H9 (cell line): Measurements from ENCODE around the gene ARHGAP15. TPM values are rescaled to one million over a fixed set of nuclear protein-coding genes. Genes with fewer than 3 reads are reported as not detected.

Experiments used
- DNase-seq: peaks from one replicate; pipeline ENCODE4 v3.0.0-alpha.2; 2017
- H2AFZ ChIP-seq: one replicate; pipeline ENCODE4 v1.6.1; 2013; ENCODE audit warnings: mild to moderate bottlenecking, low read length, control low read depth, moderate library complexity
- H2AK5ac ChIP-seq: 2 replicates; pipeline ENCODE4 v1.6.1; 2013; ENCODE audit warnings: low read length, control low read depth, mixed read lengths; ENCODE audit not compliant: insufficient read length
- H2BK120ac ChIP-seq: one replicate; pipeline ENCODE4 v1.6.1; 2013; ENCODE audit warnings: low read depth, mild to moderate bottlenecking, low read length, control low read depth, inconsistent platforms; ENCODE audit not compliant: poor library complexity, severe bottlenecking
- H2BK12ac ChIP-seq: 2 replicates; pipeline ENCODE4 v1.6.1; 2013; ENCODE audit warnings: low read length, control low read depth, mixed read lengths, low read depth; ENCODE audit not compliant: insufficient read length
- H2BK15ac ChIP-seq: 2 replicates; pipeline ENCODE4 v1.6.1; 2013; ENCODE audit warnings: low read depth, low read length, control low read depth
- H2BK20ac ChIP-seq: one replicate; pipeline ENCODE4 v1.6.1; 2013; ENCODE audit warnings: low read depth, mild to moderate bottlenecking, low read length, control low read depth, inconsistent platforms; ENCODE audit not compliant: poor library complexity, severe bottlenecking
- H2BK5ac ChIP-seq: 2 replicates; pipeline ENCODE4 v1.6.1; 2013; ENCODE audit warnings: low read length, control low read depth, mixed read lengths; ENCODE audit not compliant: insufficient read length
- H3K14ac ChIP-seq: 2 replicates; pipeline ENCODE4 v1.6.1; 2013; ENCODE audit warnings: low read length, control low read depth; ENCODE audit not compliant: insufficient read depth
- H3K18ac ChIP-seq: 2 replicates; pipeline ENCODE4 v1.6.1; 2013; ENCODE audit warnings: low read depth, mild to moderate bottlenecking, mixed read lengths, low read length, control low read depth; ENCODE audit not compliant: insufficient read length
- H3K23ac ChIP-seq: 2 replicates; pipeline ENCODE4 v1.6.1; 2013; ENCODE audit warnings: low read length, control low read depth, mixed read lengths, low read depth; ENCODE audit not compliant: insufficient read length
- H3K23me2 ChIP-seq: 2 replicates; pipeline ENCODE4 v1.6.1; 2013; ENCODE audit warnings: low read depth, mild to moderate bottlenecking, mixed read lengths, low read length, control low read depth; ENCODE audit not compliant: insufficient read length, poor library complexity, severe bottlenecking
- H3K27ac ChIP-seq: 2 replicates; pipeline ENCODE4 v1.5.1; 2013; ENCODE audit warnings: low read length, control low read depth, mixed read lengths, low read depth; ENCODE audit not compliant: insufficient read length
- H3K27me3 ChIP-seq: 2 replicates; pipeline ENCODE4 v1.6.1; 2013; ENCODE audit warnings: low read length, control low read depth, inconsistent platforms; ENCODE audit not compliant: insufficient read depth
- H3K4ac ChIP-seq: 2 replicates; pipeline ENCODE4 v1.6.1; 2013; ENCODE audit warnings: low read depth, mild to moderate bottlenecking, control low read depth, inconsistent platforms, low read length, moderate library complexity
- H3K4me1 ChIP-seq: 2 replicates; pipeline ENCODE4 v1.6.1; 2013; ENCODE audit warnings: low read length, control low read depth, inconsistent platforms; ENCODE audit not compliant: insufficient read depth
- H3K4me2 ChIP-seq: 2 replicates; pipeline ENCODE4 v1.6.1; 2013; ENCODE audit warnings: low read length, control low read depth, mixed read lengths; ENCODE audit not compliant: insufficient read length, insufficient read depth
- H3K56ac ChIP-seq: 2 replicates; pipeline ENCODE4 v1.6.1; 2013; ENCODE audit warnings: low read depth, mild to moderate bottlenecking, mixed read lengths, low read length, control low read depth; ENCODE audit not compliant: insufficient read length
- H3K79me1 ChIP-seq: 2 replicates; pipeline ENCODE4 v1.6.1; 2013; ENCODE audit warnings: low read depth, mild to moderate bottlenecking, moderate library complexity, low read length, control low read depth, inconsistent platforms; ENCODE audit not compliant: insufficient read depth, poor library complexity, severe bottlenecking
- H3K79me2 ChIP-seq: 2 replicates; pipeline ENCODE4 v1.6.1; 2013; ENCODE audit warnings: low read length, control low read depth, inconsistent platforms; ENCODE audit not compliant: insufficient read depth
- H3K9ac ChIP-seq: 2 replicates; pipeline ENCODE4 v1.6.1; 2013; ENCODE audit warnings: low read length, control low read depth, mixed read lengths; ENCODE audit not compliant: insufficient read length; ENCODE audit errors: extremely low read depth
- H3K9me3 ChIP-seq: one replicate; pipeline ENCODE4 v1.6.1; 2013; ENCODE audit warnings: low read depth, low read length, inconsistent platforms; ENCODE audit not compliant: control insufficient read depth
- H3T11ph ChIP-seq: one replicate; pipeline ENCODE4 v1.6.1; 2013; ENCODE audit warnings: mild to moderate bottlenecking, low read length, control low read depth, inconsistent platforms
- H4K20me1 ChIP-seq: one replicate; pipeline ENCODE4 v1.6.1; 2013; ENCODE audit not compliant: control insufficient read depth, insufficient read length, insufficient read depth
- H4K5ac ChIP-seq: 2 replicates; pipeline ENCODE4 v1.6.1; 2013; ENCODE audit warnings: low read depth, mild to moderate bottlenecking, mixed read lengths, low read length, control low read depth; ENCODE audit not compliant: insufficient read length
- H4K8ac ChIP-seq: replicated peaks from 2 replicates; pipeline ENCODE4 v1.6.1; 2013; ENCODE audit warnings: low read length, control low read depth, mixed read lengths, low read depth; ENCODE audit not compliant: insufficient read length
- H4K91ac ChIP-seq: 2 replicates; pipeline ENCODE4 v1.6.1; 2013; ENCODE audit warnings: low read depth, mild to moderate bottlenecking, moderate library complexity, mixed read lengths, low read length, control low read depth; ENCODE audit not compliant: insufficient read length
- H3K27ac Mint-ChIP-seq, 3 experiments: 2 replicates in 2 of 3; 3 replicates in 1 of 3; pipeline ENCODE4 v1.8.0; 2020 to 2021; ENCODE audit warnings: mixed read lengths in 3 of 3, mild to moderate bottlenecking in 1 of 3, moderate library complexity in 1 of 3
- H3K27me3 Mint-ChIP-seq: 2 replicates; pipeline ENCODE4 v1.8.0; 2021; ENCODE audit warnings: low read depth, mild to moderate bottlenecking, moderate library complexity, mixed read lengths
- H3K36me3 Mint-ChIP-seq, 3 experiments: 2 replicates in 2 of 3; 3 replicates in 1 of 3; pipeline ENCODE4 v1.8.0; 2020 to 2021; ENCODE audit warnings: low read depth in 3 of 3, mixed read lengths in 3 of 3; ENCODE audit not compliant: insufficient read depth in 1 of 3
- H3K4me1 Mint-ChIP-seq, 2 experiments: 2 replicates each; pipeline ENCODE4 v1.8.0; 2020; ENCODE audit warnings: mixed read lengths in 2 of 2
- H3K4me3 Mint-ChIP-seq, 2 experiments: 2 replicates in 1 of 2; 3 replicates in 1 of 2; pipeline ENCODE4 v1.8.0; 2020 to 2021; ENCODE audit warnings: mild to moderate bottlenecking in 2 of 2, mixed read lengths in 2 of 2, moderate library complexity in 1 of 2
- H3K9me3 Mint-ChIP-seq, 2 experiments: 2 replicates in 1 of 2; 3 replicates in 1 of 2; pipeline ENCODE4 v1.8.0; 2020; ENCODE audit warnings: mild to moderate bottlenecking in 2 of 2, mixed read lengths in 2 of 2, moderate library complexity in 1 of 2
- WGBS: extraction: QIAGEN DNeasy Blood & Tissue Kit; methylation state at CpG from one replicate; pipeline ENCODE4 v1.1.7; 2013; ENCODE audit warnings: missing lambda C conversion rate, low lambda C conversion rate, mixed read lengths; ENCODE audit not compliant: insufficient read length; ENCODE audit errors: extremely low coverage; 5-methylcytosine and 5-hydroxymethylcytosine counted together
- total RNA-seq: library from RNA; stranded (reverse); gene quantifications from 2 replicates; pipeline ENCODE4 v1.2.1, GENCODE V29; 2021
- TF ChIP-seq, protein P1 (sequence below): fragments of 200-600 bp; sonication (generic); conservative IDR thresholded peaks from 3 replicates; pipeline ENCODE4 v1.8.0; 2021; ENCODE audit warnings: antibody characterized with exemption, mild to moderate bottlenecking

ARHGAP15 gene
- total RNA-seq, 1 experiment from 2014 or later = not detected

DNA sequence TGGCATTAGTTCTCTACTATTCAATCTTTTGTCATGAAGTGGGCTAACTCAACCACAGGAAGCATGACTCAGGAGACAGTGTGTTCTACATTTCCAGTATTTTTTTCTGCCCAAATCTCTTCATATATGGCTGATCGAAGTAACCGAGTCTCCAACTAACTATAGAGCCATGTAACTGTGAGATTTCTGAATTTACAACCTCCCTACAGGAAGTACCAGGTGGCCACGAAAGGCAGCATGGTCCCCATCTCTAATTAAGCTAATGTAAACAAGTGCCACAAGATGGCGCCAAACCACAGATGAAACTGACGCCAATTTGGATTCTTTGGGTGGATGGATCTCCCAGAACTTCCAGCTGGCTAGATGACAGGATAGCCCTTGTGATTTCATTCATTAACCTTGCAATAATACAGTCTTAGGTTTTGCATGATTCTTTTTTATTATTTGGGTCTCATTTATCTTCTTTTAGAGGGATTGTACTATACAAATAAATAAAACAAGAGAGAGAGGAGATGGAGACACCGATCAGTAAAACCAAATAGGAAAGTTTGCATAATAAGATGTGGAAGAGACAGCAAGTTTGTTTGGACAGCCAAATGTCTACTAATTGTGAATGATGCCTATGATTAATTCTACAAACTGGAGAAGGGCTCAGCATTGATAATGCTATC, 18.3 kb upstream of the ARHGAP15 start:
- Histone ChIP-seq H3K4me1 (no peaks in the 10 kb centered on the region), H3K27ac (no peak overlapping the region), H4K5ac (no peak overlapping the region), H2BK15ac (no peak overlapping the region), H3K9ac (no peak overlapping the region), H3K14ac (no peak overlapping the region), H2BK12ac (no peak overlapping the region), H4K91ac (no peak overlapping the region), H2AK5ac (no peak overlapping the region), H3K79me1 (no peaks in the 10 kb centered on the region), H4K8ac (no peak overlapping the region), H3K9me3 (no peaks in the 10 kb centered on the region), H3T11ph (no peak overlapping the region), H4K20me1 (no peaks in the 10 kb centered on the region), H2BK20ac (no peak overlapping the region), H3K79me2 (no peaks in the 10 kb centered on the region), H3K4me2 (no peak overlapping the region), H3K23me2 (no peaks in the 10 kb centered on the region), H3K4ac (no peak overlapping the region), H3K18ac (no peak overlapping the region), H2BK120ac (no peak overlapping the region), H2AFZ (peak overlapping the region; percentile 65), H3K56ac (no peak overlapping the region), H3K27me3 (no peaks in the 10 kb centered on the region), H2BK5ac (no peak overlapping the region), H3K23ac (no peak overlapping the region)
- Mint-ChIP-seq H3K9me3 (no peaks in the 10 kb centered on the region), H3K36me3 (no peaks in the 10 kb centered on the region), H3K27me3 (no peaks in the 10 kb centered on the region), H3K4me3 (no peak overlapping the region), H3K4me1 (0 out of 4 replicates have a peak, but pooled peaks cover 0 to 2% of the 10 kb centered on the region in 2 experiments), H3K27ac (no peak overlapping the region)
- TF ChIP-seq, protein P1, sequence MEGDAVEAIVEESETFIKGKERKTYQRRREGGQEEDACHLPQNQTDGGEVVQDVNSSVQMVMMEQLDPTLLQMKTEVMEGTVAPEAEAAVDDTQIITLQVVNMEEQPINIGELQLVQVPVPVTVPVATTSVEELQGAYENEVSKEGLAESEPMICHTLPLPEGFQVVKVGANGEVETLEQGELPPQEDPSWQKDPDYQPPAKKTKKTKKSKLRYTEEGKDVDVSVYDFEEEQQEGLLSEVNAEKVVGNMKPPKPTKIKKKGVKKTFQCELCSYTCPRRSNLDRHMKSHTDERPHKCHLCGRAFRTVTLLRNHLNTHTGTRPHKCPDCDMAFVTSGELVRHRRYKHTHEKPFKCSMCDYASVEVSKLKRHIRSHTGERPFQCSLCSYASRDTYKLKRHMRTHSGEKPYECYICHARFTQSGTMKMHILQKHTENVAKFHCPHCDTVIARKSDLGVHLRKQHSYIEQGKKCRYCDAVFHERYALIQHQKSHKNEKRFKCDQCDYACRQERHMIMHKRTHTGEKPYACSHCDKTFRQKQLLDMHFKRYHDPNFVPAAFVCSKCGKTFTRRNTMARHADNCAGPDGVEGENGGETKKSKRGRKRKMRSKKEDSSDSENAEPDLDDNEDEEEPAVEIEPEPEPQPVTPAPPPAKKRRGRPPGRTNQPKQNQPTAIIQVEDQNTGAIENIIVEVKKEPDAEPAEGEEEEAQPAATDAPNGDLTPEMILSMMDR = peak; percentile 82
- WGBS = no CpG with 5 or more reads among the region's 6 CpGs
- DNase-seq = peak; percentile 63
